Measurements from ENCODE around the gene PROX1. TPM values are rescaled to one million over a fixed set of nuclear protein-coding genes. Genes with fewer than 3 reads are reported as not detected.

PROX1 gene
- total and polyA plus RNA-seq, 7 donors = 0.40 to 20.6 (median 8.3) TPM

DNA sequence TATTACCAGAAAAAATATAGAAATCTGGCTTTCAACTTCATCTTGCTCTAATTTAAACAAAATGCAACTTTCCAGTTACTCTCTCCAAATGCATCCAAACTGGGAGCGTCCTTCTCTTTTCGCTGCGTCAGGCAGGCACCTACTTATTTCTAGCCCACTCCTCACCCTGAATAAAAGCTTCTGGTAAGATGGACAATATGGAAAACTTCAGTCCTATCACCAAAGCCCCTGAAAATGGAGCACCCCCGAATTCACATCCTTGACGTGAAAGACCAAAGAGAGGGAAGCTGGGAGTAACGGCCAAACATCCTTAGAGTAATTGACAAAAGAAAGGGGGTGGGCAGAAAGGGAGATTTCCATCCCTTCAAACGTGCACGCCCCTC lies 5.5 kb upstream of the PROX1 start:
- Histone ChIP-seq H3K36me3 (ENCODE audit: insufficient read depth in 1 of 2, low read depth in 1 of 2) (no peaks in the 10 kb centered on the region), H3K27ac (no peak overlapping the region), H3K4me1 (peaks cover 12% of the 10 kb centered on the region), H3K4me3 (peak overlapping the region; percentile 66), H3K27me3 (ENCODE audit: insufficient read depth in 3 of 3, low read length in 2 of 3) (peaks cover 0 to 63% (median 6%) of the 10 kb centered on the region in 3 donors), H3K9me3 (no peaks in the 10 kb centered on the region)
- DNase-seq (no peak), ATAC-seq (no peak)
- 18 to 31% (median 26%) methylated on average over 8 of the region's 8 CpGs for WGBS, 3 donors
- intact Hi-C loops (cut with DNase I) = loop anchor here (5.0 to 10.0 kb wide), 5 partner anchors 50 to 1630 kb away; no protein-coding TSS in a partner anchor
- TF ChIP-seq, protein P1, sequence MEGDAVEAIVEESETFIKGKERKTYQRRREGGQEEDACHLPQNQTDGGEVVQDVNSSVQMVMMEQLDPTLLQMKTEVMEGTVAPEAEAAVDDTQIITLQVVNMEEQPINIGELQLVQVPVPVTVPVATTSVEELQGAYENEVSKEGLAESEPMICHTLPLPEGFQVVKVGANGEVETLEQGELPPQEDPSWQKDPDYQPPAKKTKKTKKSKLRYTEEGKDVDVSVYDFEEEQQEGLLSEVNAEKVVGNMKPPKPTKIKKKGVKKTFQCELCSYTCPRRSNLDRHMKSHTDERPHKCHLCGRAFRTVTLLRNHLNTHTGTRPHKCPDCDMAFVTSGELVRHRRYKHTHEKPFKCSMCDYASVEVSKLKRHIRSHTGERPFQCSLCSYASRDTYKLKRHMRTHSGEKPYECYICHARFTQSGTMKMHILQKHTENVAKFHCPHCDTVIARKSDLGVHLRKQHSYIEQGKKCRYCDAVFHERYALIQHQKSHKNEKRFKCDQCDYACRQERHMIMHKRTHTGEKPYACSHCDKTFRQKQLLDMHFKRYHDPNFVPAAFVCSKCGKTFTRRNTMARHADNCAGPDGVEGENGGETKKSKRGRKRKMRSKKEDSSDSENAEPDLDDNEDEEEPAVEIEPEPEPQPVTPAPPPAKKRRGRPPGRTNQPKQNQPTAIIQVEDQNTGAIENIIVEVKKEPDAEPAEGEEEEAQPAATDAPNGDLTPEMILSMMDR (IDR thresholded peaks at IDR 0.05) = no peak

DNA sequence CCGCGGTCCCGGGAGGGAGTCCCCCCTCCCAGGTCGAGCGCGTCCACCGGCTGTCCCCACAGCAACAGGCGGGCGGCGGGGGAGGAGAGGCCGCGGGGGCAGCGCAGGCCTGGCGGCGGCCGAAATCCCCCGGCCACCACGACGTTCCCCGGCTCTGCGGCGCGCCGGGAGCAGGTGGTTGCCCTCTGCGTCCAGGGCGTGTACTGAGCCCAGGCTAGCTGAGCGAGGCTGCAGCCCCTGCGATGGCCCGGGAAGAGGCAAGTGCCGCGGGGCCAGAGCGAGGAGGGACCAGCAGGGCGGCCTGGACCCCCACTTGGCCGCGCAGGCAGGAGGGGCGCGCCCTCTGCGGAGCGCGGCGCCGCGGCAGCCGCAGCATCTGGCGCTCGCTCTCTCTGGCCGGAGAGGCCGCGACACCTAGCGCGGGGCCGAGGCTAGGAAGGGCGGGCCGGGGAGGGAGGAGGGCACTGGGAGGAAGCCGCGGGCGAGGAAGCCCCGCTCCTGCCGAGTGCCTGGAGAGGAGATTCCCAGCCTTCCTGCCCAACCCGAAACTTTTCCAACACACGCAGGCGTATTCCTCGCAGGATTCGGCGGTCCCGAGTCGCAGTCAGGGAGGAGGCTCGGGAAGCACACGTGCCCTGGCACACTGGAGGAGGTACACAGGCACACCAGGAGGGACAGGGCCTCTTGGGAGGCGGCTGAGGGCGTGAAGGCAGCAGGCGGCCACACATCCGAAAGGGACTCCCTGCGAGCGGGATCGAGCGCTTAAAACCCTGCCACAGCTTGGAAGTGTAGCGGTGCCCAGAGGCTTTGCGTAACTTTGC lies 4.9 kb upstream of the PROX1 start:
- peak; percentile 47 to 66 (median 57) for ATAC-seq
- peak in 1 of 2 donors; percentile 62 for DNase-seq
- H3K27me3 ChIP-seq (ENCODE audit: insufficient read depth in 3 of 3, low read length in 2 of 3) = peaks cover 0 to 63% (median 6%) of the 10 kb centered on the region in 3 donors
- no peaks in the 10 kb centered on the region for H3K36me3 ChIP-seq (ENCODE audit: insufficient read depth in 1 of 2, low read depth in 1 of 2)
- H3K4me1 ChIP-seq = peaks cover 12% of the 10 kb centered on the region
- TF ChIP-seq, protein P1 (IDR thresholded peaks at IDR 0.05) = peak; percentile 7
- intact Hi-C loops (cut with DNase I) = loop anchor here (5.0 to 10.0 kb wide), 5 partner anchors 51 to 1629 kb away; no protein-coding TSS in a partner anchor
- H3K9me3 ChIP-seq = no peaks in the 10 kb centered on the region
- H3K27ac ChIP-seq = no peak overlapping the region
- peak overlapping the region; percentile 66 for H3K4me3 ChIP-seq
- WGBS, 3 donors = 0 to 2% (median 1%) methylated on average over 65 to 79 of the region's 79 CpGs

DNA sequence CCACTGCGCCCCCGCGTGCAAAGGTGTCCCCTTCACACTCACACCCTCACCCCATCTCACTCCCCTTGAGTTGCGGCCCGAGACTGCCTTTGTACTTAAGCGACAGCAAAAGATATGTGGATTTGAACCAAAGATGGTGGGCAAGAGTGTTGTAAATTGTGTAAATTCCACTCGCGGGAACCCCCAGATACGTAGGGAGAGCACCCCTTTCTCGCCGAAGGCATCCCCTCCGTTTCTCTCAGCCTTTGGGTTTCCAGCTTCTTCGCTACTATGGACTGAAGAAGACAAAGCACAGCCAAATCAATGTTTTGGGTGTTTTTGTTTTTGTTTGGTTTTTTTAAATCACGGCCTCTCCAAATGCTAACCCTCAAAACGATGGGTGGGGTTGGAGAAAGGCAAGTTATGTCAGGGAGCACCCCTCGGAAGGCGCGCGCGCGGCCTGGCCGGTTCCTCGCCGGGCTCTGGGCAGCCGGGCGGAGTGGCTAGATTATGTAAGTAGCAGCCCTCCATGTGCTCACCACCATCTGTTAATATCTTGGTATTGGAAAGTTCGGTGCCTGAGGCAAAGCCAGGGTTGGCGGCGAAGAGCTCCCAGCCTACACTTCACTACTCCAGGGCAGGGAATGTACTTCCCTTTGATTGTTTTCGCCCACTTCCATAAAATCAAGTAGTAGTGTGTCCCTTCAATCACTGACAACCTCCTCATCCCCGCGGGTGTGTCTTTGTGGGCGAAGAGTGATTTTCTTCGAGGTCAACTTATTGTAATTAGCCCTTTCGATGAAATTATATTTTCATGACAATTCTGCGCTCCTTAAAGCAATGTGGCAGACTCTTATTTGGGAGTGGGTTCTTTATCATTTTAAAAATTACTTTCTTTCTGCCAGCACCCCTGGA lies 4.0 kb upstream of the PROX1 start:
- TF ChIP-seq, protein P1 (IDR thresholded peaks at IDR 0.05) = no peak
- Histone ChIP-seq H3K36me3 (ENCODE audit: insufficient read depth in 1 of 2, low read depth in 1 of 2) (no peaks in the 10 kb centered on the region), H3K4me3 (peak overlapping the region; percentile 66), H3K27me3 (ENCODE audit: insufficient read depth in 3 of 3, low read length in 2 of 3) (peaks cover 0 to 62% (median 7%) of the 10 kb centered on the region in 3 donors), H3K27ac (no peak overlapping the region), H3K9me3 (no peaks in the 10 kb centered on the region), H3K4me1 (peaks cover 12% of the 10 kb centered on the region)
- WGBS, 3 donors = 22 to 33% (median 27%) methylated on average over 36 of the region's 36 CpGs
- DNase-seq (no peak), ATAC-seq (no peak)
- intact Hi-C loops (cut with DNase I) = loop anchor here (5.0 to 10.0 kb wide), 5 partner anchors 51 to 1629 kb away; no protein-coding TSS in a partner anchor

DNA sequence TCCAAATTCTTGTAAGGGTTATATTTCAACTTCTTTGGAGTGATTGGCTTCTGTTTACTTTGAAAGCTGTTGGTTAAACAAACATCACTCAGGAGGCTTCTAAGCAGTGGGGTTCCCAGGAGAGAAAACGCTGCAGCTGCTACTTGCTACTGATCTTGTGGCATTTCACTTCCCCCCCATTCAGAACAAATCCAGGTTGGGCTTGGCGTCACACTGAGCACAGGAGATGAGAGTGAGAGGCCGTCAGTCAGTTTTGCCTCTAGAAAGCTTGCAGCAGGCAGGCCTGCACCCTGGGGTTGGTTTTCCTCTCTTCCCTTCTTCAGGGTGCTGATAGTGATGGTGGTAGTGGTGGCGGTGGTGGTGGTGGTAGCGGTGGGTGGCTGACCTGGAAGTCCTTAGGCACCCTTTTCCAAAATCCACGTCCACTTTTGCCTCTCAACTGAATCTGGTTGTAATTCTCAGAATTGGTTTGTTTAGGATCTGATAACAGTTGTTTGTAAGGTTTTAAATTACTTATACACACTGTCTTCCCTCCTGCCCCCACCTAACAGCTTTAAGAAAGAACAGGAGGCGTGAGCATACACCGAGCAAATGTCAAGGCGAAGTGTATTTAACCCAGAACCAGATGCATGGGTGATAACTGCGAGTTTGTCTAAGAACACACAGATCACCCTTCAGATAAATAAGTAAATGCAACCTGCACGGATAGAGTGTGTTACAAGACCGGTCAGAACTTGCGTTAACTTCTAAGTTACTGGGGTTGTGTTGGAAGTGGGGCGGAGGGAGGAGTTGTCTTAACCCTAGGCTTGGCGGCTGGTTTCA lies 3.2 kb upstream of the PROX1 start:
- TF ChIP-seq, protein P1 (IDR thresholded peaks at IDR 0.05) = no peak
- Histone ChIP-seq H3K9me3 (no peaks in the 10 kb centered on the region), H3K27me3 (ENCODE audit: insufficient read depth in 3 of 3, low read length in 2 of 3) (peaks cover 0 to 57% (median 7%) of the 10 kb centered on the region in 3 donors), H3K27ac (no peak overlapping the region), H3K36me3 (ENCODE audit: insufficient read depth in 1 of 2, low read depth in 1 of 2) (no peaks in the 10 kb centered on the region), H3K4me1 (peaks cover 16% of the 10 kb centered on the region), H3K4me3 (no peak overlapping the region)
- 73 to 76% (median 76%) methylated on average over 15 of the region's 15 CpGs for WGBS, 3 donors
- ATAC-seq (no peak), DNase-seq (no peak)
- intact Hi-C loops (cut with DNase I) = loop anchor here (5.0 to 10.0 kb wide), 6 partner anchors 43 to 1628 kb away; no protein-coding TSS in a partner anchor

All from psoas muscle (tissue), 8 donors.